GM21447 (cell line): ENCODE measurements around the gene STAM.
A peak's percentile ranks its signal among the peaks of the same experiment; 100 is the strongest.

Experiments
- ATAC-seq: cut with Tn5 transposase; IDR thresholded peaks from one replicate; pipeline ENCODE4 v1.9.1; 2021; ENCODE audit not compliant: unreplicated experiment

Gene STAM

GRCh38 chr10:17645621-17646345 is 1.8 kb downstream of the STAM start:
- no peak for ATAC-seq

GRCh38 chr10:17647326-17647725 is 3.4 kb downstream of the STAM start:
- ATAC-seq: no peak

- no peak for ATAC-seq
Observed at GRCh38 chr10:17648243-17649035, 4.5 kb downstream of the STAM start.

- no peak for ATAC-seq
Observed at GRCh38 chr10:17649052-17649451, 5.1 kb downstream of the STAM start.

- ATAC-seq: no peak
Observed at GRCh38 chr10:17649836-17650235, 5.9 kb downstream of the STAM start.

GRCh38 chr10:17650416-17650815 is 6.5 kb downstream of the STAM start:
- ATAC-seq: no peak

- ATAC-seq: no peak
Observed at GRCh38 chr10:17651896-17652295, 7.9 kb downstream of the STAM start.

GRCh38 chr10:17652585-17652984 is 8.6 kb downstream of the STAM start:
- no peak for ATAC-seq

GRCh38 chr10:17655009-17655408 is 11.1 kb downstream of the STAM start:
- ATAC-seq: no peak

- peak; percentile 81 for ATAC-seq
Observed at GRCh38 chr10:17655567-17656146, 11.7 kb downstream of the STAM start.

- no peak for ATAC-seq
Observed at GRCh38 chr10:17657103-17657500, 13.2 kb downstream of the STAM start.

GRCh38 chr10:17659365-17659764 is 15.4 kb downstream of the STAM start:
- ATAC-seq: no peak

GRCh38 chr10:17660921-17661320 is 17.0 kb downstream of the STAM start:
- no peak for ATAC-seq

- no peak for ATAC-seq
Observed at GRCh38 chr10:17661510-17661909, 17.6 kb downstream of the STAM start.

- no peak for ATAC-seq
Observed at GRCh38 chr10:17662193-17663138, 18.5 kb downstream of the STAM start.

- no peak for ATAC-seq
Observed at GRCh38 chr10:17663450-17663849, 19.5 kb downstream of the STAM start.

- no peak for ATAC-seq
Observed at GRCh38 chr10:17665747-17666146, 21.8 kb downstream of the STAM start.

- peak; percentile 25 for ATAC-seq
Observed at GRCh38 chr10:17668435-17669184, 24.7 kb downstream of the STAM start.

GRCh38 chr10:17669185-17669872 is 25.4 kb downstream of the STAM start:
- ATAC-seq: peak; percentile 61

GRCh38 chr10:17671307-17671706 is 27.4 kb downstream of the STAM start:
- no peak for ATAC-seq
